ENCODE data around the gene PCDH9. TPM values are rescaled to one million over a fixed set of nuclear protein-coding genes. Genes with fewer than 3 reads are reported as not detected.
A peak's percentile ranks its signal among the peaks of the same experiment; 100 is the strongest.

The PCDH9 gene
- total and polyA plus RNA-seq, 2 of the 4 experiments (the other 2 are of a cell fraction), result 2.2 to 10.2 TPM

GRCh38 chr13:66887088-66887487 is 343.0 kb downstream of the PCDH9 start:
- CTCF ChIA-PET, result interaction anchor here (1.8 kb wide), 1 partner anchor 12 kb away, joined by 5 read pairs; no protein-coding TSS in a partner anchor

More at GRCh38 chr13:66887088-66887487, 343.0 kb downstream of the PCDH9 start:
- WGBS, 2 experiments (ENCODE audit: extremely low coverage in 2 of 2, insufficient read length in 1 of 2), result no CpG with 5 or more reads among the region's 5 CpGs
- no peaks in the 10 kb centered on the region for H3K27me3 ChIP-seq (ENCODE audit: control insufficient read depth, insufficient read depth, low read length)
- no peak overlapping the region for H2AFZ ChIP-seq (replicated peaks; ENCODE audit: low read length, poor library complexity)
- no peak overlapping the region for H3K23ac ChIP-seq (ENCODE audit: low read depth, low read length)
- H2BK20ac ChIP-seq (ENCODE audit: low read depth, low read length), result no peak overlapping the region
- H3K56ac ChIP-seq (ENCODE audit: extremely low read depth, insufficient read depth, low read length), result no peak overlapping the region; the same call in 1 of the 2 replicates
- no peak overlapping the region for H2AK5ac ChIP-seq (ENCODE audit: low read depth, low read length)
- H2BK5ac ChIP-seq (ENCODE audit: low read depth, low read length, poor library complexity, severe bottlenecking), result no peak overlapping the region
- H3K9me3 ChIP-seq (ENCODE audit: control insufficient read depth, insufficient read depth, low read length), result no peaks in the 10 kb centered on the region
- in situ Hi-C loops (cut with MboI; ENCODE audit: low sequenced_read_pairs) (no loop called here), intact Hi-C loops (cut with micrococcal nuclease) (no loop called here), dilution Hi-C loops (cut with HindIII; ENCODE audit: low sequenced_read_pairs, unreplicated experiment) (no loop called here)
- BruUV-seq (replicated peaks), result no TSS peak
- no peak overlapping the region for H3K18ac ChIP-seq (ENCODE audit: low read depth, low read length)
- POLR2A ChIA-PET (ENCODE audit: unreplicated experiment), result no interaction called here
- H3K9me1 ChIP-seq (ENCODE audit: insufficient read depth, low read length), result no peaks in the 10 kb centered on the region
- DNase-seq (peak; percentile 57), ATAC-seq (ENCODE audit: low read depth) (no peak)
- H4K8ac ChIP-seq (ENCODE audit: low read depth in 2 of 2, low read length in 2 of 2), result no peak overlapping the region
- H3K79me1 ChIP-seq (ENCODE audit: low read depth in 1 of 2, low read length in 2 of 2), result no peaks in the 10 kb centered on the region
- H2BK120ac ChIP-seq (ENCODE audit: low read depth, low read length), result no peak overlapping the region
- H3K4me2 ChIP-seq (ENCODE audit: low read depth, low read length), result no peak overlapping the region
- no peak overlapping the region for H4K5ac ChIP-seq (ENCODE audit: low read depth, low read length)
- no peaks in the 10 kb centered on the region for H4K20me1 ChIP-seq (ENCODE audit: insufficient read depth, low read length)
- no peak overlapping the region for H3K4ac ChIP-seq (ENCODE audit: low read depth, low read length)
- TF ChIP-seq BHLHE40 (IDR thresholded peaks at IDR 0.05; ENCODE audit: low read depth, low read length) (no peak), NFE2L2 (IDR thresholded peaks at IDR 0.05; ENCODE audit: low read depth, low read length) (no peak)
- H2BK15ac ChIP-seq (ENCODE audit: low read depth, low read length), result no peak overlapping the region
- no peak overlapping the region for H3K14ac ChIP-seq (replicated peaks; ENCODE audit: low read depth, low read length)
- no peak overlapping the region for H2AK9ac ChIP-seq (replicated peaks; ENCODE audit: low read depth, low read length, poor library complexity)
- no peaks in the 10 kb centered on the region; the same call in 1 of the 2 replicates for H3K4me1 ChIP-seq (ENCODE audit: control insufficient read depth, insufficient read depth, low read length)
- H4K91ac ChIP-seq (ENCODE audit: insufficient read depth, low read depth, low read length), result no peak overlapping the region
- no peak overlapping the region for H3K4me3 ChIP-seq (ENCODE audit: insufficient read depth, low read depth, low read length)
- H3K36me3 ChIP-seq (ENCODE audit: control insufficient read depth, insufficient read depth, low read length), result no peaks in the 10 kb centered on the region
- no peak overlapping the region for H3K27ac ChIP-seq (ENCODE audit: insufficient read depth, low read length)
- no peak overlapping the region for H3K9ac ChIP-seq (ENCODE audit: low read depth, low read length)

Data from IMR-90 (cell line).